GM19463 (cell line): ENCODE data around the gene NPAS1.
"Not testable (repeated sequence)": the region's sequence is repeated elsewhere in the genome, so short reads cannot be mapped to it uniquely, and the experiment has no call there.

Source experiments
- ATAC-seq: cut with Tn5 transposase; IDR thresholded peaks from one replicate; pipeline ENCODE4 v1.9.1; 2021; ENCODE audit warnings: mild to moderate bottlenecking, moderate library complexity; ENCODE audit not compliant: unreplicated experiment

Gene NPAS1

GRCh38 chr19:46988614-46989230 lies 30.9 kb upstream of the NPAS1 start:
- no peak for ATAC-seq

GRCh38 chr19:46990991-46991676 lies 28.5 kb upstream of the NPAS1 start:
- no peak for ATAC-seq

GRCh38 chr19:46992699-46993535 lies 26.7 kb upstream of the NPAS1 start:
- no peak for ATAC-seq

GRCh38 chr19:46993622-46994021 lies 26.0 kb upstream of the NPAS1 start:
- no peak for ATAC-seq

GRCh38 chr19:46994141-46994686 lies 25.4 kb upstream of the NPAS1 start:
- ATAC-seq = no peak

GRCh38 chr19:46995492-46995891 lies 24.1 kb upstream of the NPAS1 start:
- no peak for ATAC-seq

GRCh38 chr19:46998445-46999125 lies 21.1 kb upstream of the NPAS1 start:
- ATAC-seq = no peak

GRCh38 chr19:46999377-46999776 lies 20.3 kb upstream of the NPAS1 start:
- ATAC-seq = no peak

GRCh38 chr19:46999878-47000277 lies 19.8 kb upstream of the NPAS1 start:
- no peak for ATAC-seq

GRCh38 chr19:47000373-47000772 lies 19.3 kb upstream of the NPAS1 start:
- no peak for ATAC-seq

GRCh38 chr19:47001584-47001983 lies 18.1 kb upstream of the NPAS1 start:
- ATAC-seq = no peak

GRCh38 chr19:47002106-47002766 lies 17.4 kb upstream of the NPAS1 start:
- ATAC-seq = no peak

- ATAC-seq = no peak
These were observed 16.6 kb upstream of the NPAS1 start for GRCh38 chr19:47002853-47003610.

GRCh38 chr19:47003611-47004465 lies 15.8 kb upstream of the NPAS1 start:
- ATAC-seq = no peak

GRCh38 chr19:47005164-47005641 lies 14.4 kb upstream of the NPAS1 start:
- no peak for ATAC-seq

GRCh38 chr19:47005873-47006272 lies 13.8 kb upstream of the NPAS1 start:
- ATAC-seq = no peak

- no peak for ATAC-seq
These were observed 13.1 kb upstream of the NPAS1 start for GRCh38 chr19:47006496-47006895.

- ATAC-seq = not testable (repeated sequence)
These were observed 9.1 kb upstream of the NPAS1 start for GRCh38 chr19:47010549-47010948.

- ATAC-seq = no peak
These were observed 7.0 kb upstream of the NPAS1 start for GRCh38 chr19:47012617-47013016.
